CD14-positive monocyte (primary cell): ENCODE results near the gene FAM222B. TPM values are rescaled to one million over a fixed set of nuclear protein-coding genes. Genes with fewer than 3 reads are reported as not detected.

Experiments used
- DNase-seq, 3 donors: peaks; one replicate each; pipeline ENCODE4 v3.0.0-alpha.2; 2011 to 2022
- H2AFZ ChIP-seq: 2 replicates; pipeline ENCODE4 v1.6.0; 2012; ENCODE audit warnings: mild to moderate bottlenecking, low read depth, low read length, inconsistent platforms; ENCODE audit not compliant: insufficient read depth, poor library complexity, severe bottlenecking
- H3K27ac ChIP-seq, 2 donors: 1 replicate in 1 of 2; 2 replicates in 1 of 2; pipeline ENCODE4 v1.5.1; 2012 to 2013; ENCODE audit warnings: low read length in 2 of 2, control low read depth in 1 of 2, inconsistent platforms in 1 of 2, low read depth in 1 of 2, mild to moderate bottlenecking in 1 of 2
- H3K27me3 ChIP-seq, 2 donors: one replicate each; pipeline versions ENCODE4 v1.6.0 to v1.6.1; 2011 to 2013; ENCODE audit warnings: low read length in 2 of 2; ENCODE audit not compliant: control insufficient read depth in 2 of 2, insufficient read depth in 2 of 2
- H3K36me3 ChIP-seq, 2 donors: replicated peaks in 1 of 2; 1 replicate in 1 of 2; 2 replicates in 1 of 2; pipeline versions ENCODE4 v1.5.1 to v1.6.1; 2012 to 2013; ENCODE audit warnings: low read length in 2 of 2, control low read depth in 1 of 2, inconsistent platforms in 1 of 2, mild to moderate bottlenecking in 1 of 2; ENCODE audit not compliant: insufficient read depth in 2 of 2, control insufficient read depth in 1 of 2
- H3K4me1 ChIP-seq, 2 donors: 1 replicate in 1 of 2; 2 replicates in 1 of 2; pipeline versions ENCODE4 v1.5.1 to v1.6.1; 2012 to 2013; ENCODE audit warnings: low read length in 2 of 2, control low read depth in 1 of 2, inconsistent platforms in 1 of 2, mild to moderate bottlenecking in 1 of 2, moderate library complexity in 1 of 2; ENCODE audit not compliant: insufficient read depth in 2 of 2, control insufficient read depth in 1 of 2
- H3K4me2 ChIP-seq: replicated peaks from 2 replicates; pipeline ENCODE3; 2012; ENCODE audit warnings: low read length, moderate library complexity, mild to moderate bottlenecking; ENCODE audit not compliant: poor library complexity, severe bottlenecking; ENCODE audit errors: extremely low read depth
- H3K4me3 ChIP-seq, 3 experiments: fragments of 200-600 bp in 1 of 3; sonication (generic) in 1 of 3; replicated peaks in 1 of 3; 1 replicate in 2 of 3; 2 replicates in 1 of 3; pipeline ENCODE4 v1.5.1; 2011 to 2013; ENCODE audit warnings: low read length in 3 of 3, mild to moderate bottlenecking in 3 of 3, control low read depth in 2 of 3, low read depth in 2 of 3, inconsistent platforms in 1 of 3, moderate library complexity in 1 of 3
- H3K79me2 ChIP-seq: 2 replicates; pipeline ENCODE4 v1.6.0; 2012; ENCODE audit warnings: mild to moderate bottlenecking, control low read depth, inconsistent platforms, low read length, moderate library complexity; ENCODE audit not compliant: insufficient read depth
- H3K9ac ChIP-seq: 2 replicates; pipeline ENCODE4 v1.6.0; 2017; ENCODE audit warnings: low read length, mild to moderate bottlenecking; ENCODE audit not compliant: insufficient read depth, poor library complexity, severe bottlenecking
- H3K9me3 ChIP-seq, 2 donors: replicated peaks in 1 of 2; 1 replicate in 1 of 2; 2 replicates in 1 of 2; pipeline versions ENCODE4 v1.5.1 to v1.6.1; 2012 to 2013; ENCODE audit warnings: low read length in 2 of 2, control low read depth in 1 of 2; ENCODE audit not compliant: control insufficient read depth in 1 of 2, insufficient read depth in 1 of 2
- H4K20me1 ChIP-seq: 2 replicates; pipeline ENCODE4 v1.6.0; 2012; ENCODE audit warnings: mild to moderate bottlenecking, low read length, control low read depth, moderate library complexity; ENCODE audit not compliant: insufficient read depth
- H3K27ac Mint-ChIP-seq, 7 donors: one replicate each; pipeline ENCODE4 v1.8.0; 2020; ENCODE audit warnings: mild to moderate bottlenecking in 7 of 7, mixed read lengths in 7 of 7, moderate library complexity in 6 of 7, inconsistent platforms in 2 of 7
- H3K27me3 Mint-ChIP-seq, 3 donors: one replicate each; pipeline ENCODE4 v1.8.0; 2021 to 2022; ENCODE audit warnings: low read depth in 3 of 3, mild to moderate bottlenecking in 3 of 3, mixed read lengths in 3 of 3, moderate library complexity in 3 of 3, inconsistent platforms in 1 of 3
- H3K36me3 Mint-ChIP-seq, 2 donors: one replicate each; pipeline ENCODE4 v1.8.0; 2020; ENCODE audit warnings: mixed read lengths in 2 of 2, inconsistent platforms in 1 of 2, mild to moderate bottlenecking in 1 of 2
- H3K4me1 Mint-ChIP-seq: one replicate; pipeline ENCODE4 v1.8.0; 2020; ENCODE audit warnings: mild to moderate bottlenecking, mixed read lengths
- H3K4me3 Mint-ChIP-seq, 2 donors: one replicate each; pipeline ENCODE4 v1.8.0; 2020; ENCODE audit warnings: mild to moderate bottlenecking in 2 of 2, mixed read lengths in 2 of 2, moderate library complexity in 1 of 2
- H3K9me3 Mint-ChIP-seq, 7 donors: one replicate each; pipeline ENCODE4 v1.8.0; 2020 to 2022; ENCODE audit warnings: mixed read lengths in 7 of 7, mild to moderate bottlenecking in 6 of 7, moderate library complexity in 6 of 7, inconsistent platforms in 2 of 7
- CTCF ChIP-seq: fragments of 200-600 bp; IDR thresholded peaks from one replicate; pipeline ENCODE4 v1.8.0; 2022; ENCODE audit warnings: antibody characterized with exemption, mild to moderate bottlenecking
- WGBS: methylation state at CpG from one replicate; pipeline ENCODE4 v1.1.5; 2013; ENCODE audit warnings: missing lambda C conversion rate; ENCODE audit not compliant: insufficient coverage; 5-methylcytosine and 5-hydroxymethylcytosine counted together
- intact Hi-C, 2 donors: fragments of 100-400 bp; cut with micrococcal nuclease; formaldehyde crosslinking; loops; one replicate each; pipeline versions ENCODE4 v1.15.0 to v1.15.1; 2023
- polyA plus RNA-seq, 3 donors: library from polyadenylated mRNA; depleted of rRNA in 1 of 3; unstranded in 2 of 3; stranded (reverse) in 1 of 3; fragments of 300-500 nt in 2 of 3; fragments of >200 nt in 1 of 3; fragmentation: Illumina TruSeq in 2 of 3; gene quantifications; 1 replicate in 2 of 3; 2 replicates in 1 of 3; pipeline ENCODE4 v1.2.3, GENCODE V29; 2012 to 2021

Gene FAM222B
- polyA plus RNA-seq, 3 donors = 1.5 to 8.6 (median 1.9) TPM

- no peak for TF ChIP-seq CTCF
- Mint-ChIP-seq H3K4me3 (no peak overlapping the region), H3K27ac (peak overlapping the region in 2 of 7 donors; percentile 11 to 24), H3K36me3 (peaks cover 68% of the 10 kb centered on the region in 2 donors), H3K27me3 (no peaks in the 10 kb centered on the region), H3K9me3 (peaks cover 0 to 2% (median 0%) of the 10 kb centered on the region in 7 donors), H3K4me1 (peaks cover 2% of the 10 kb centered on the region)
- Histone ChIP-seq H3K36me3 (peaks cover 64 to 73% of the 10 kb centered on the region in 2 donors), H3K27ac (no peak overlapping the region), H3K4me2 (no peak overlapping the region), H2AFZ (no peak overlapping the region), H3K9ac (no peak overlapping the region), H3K4me1 (no peaks in the 10 kb centered on the region), H4K20me1 (peaks cover 62% of the 10 kb centered on the region), H3K27me3 (no peaks in the 10 kb centered on the region), H3K4me3 (no peak overlapping the region), H3K79me2 (peaks cover 4% of the 10 kb centered on the region), H3K9me3 (no peaks in the 10 kb centered on the region)
- 82% methylated on average over 9 of the region's 9 CpGs for WGBS
- intact Hi-C loops = no loop called here
- no peak for DNase-seq
Observed at GRCh38 chr17:28879886-28880571, 37.4 kb upstream of the FAM222B start.

GRCh38 chr17:28878981-28879380 is 36.4 kb upstream of the FAM222B start:
- Histone ChIP-seq H3K79me2 (no peaks in the 10 kb centered on the region), H3K27ac (no peak overlapping the region), H3K36me3 (peaks cover 54 to 62% of the 10 kb centered on the region in 2 donors), H3K4me2 (no peak overlapping the region), H3K9me3 (no peaks in the 10 kb centered on the region), H3K9ac (no peak overlapping the region), H3K27me3 (no peaks in the 10 kb centered on the region), H3K4me3 (no peak overlapping the region), H3K4me1 (no peaks in the 10 kb centered on the region), H2AFZ (no peak overlapping the region), H4K20me1 (peaks cover 51% of the 10 kb centered on the region)
- TF ChIP-seq CTCF = no peak
- intact Hi-C loops = no loop called here
- Mint-ChIP-seq H3K27ac (peak overlapping the region in 2 of 7 donors; percentile 14 to 68), H3K4me3 (no peak overlapping the region), H3K27me3 (no peaks in the 10 kb centered on the region), H3K36me3 (peaks cover 57% of the 10 kb centered on the region in 2 donors), H3K9me3 (peaks cover 0 to 2% (median 0%) of the 10 kb centered on the region in 7 donors), H3K4me1 (no peaks in the 10 kb centered on the region)
- WGBS = 100% methylated on average over 2 of the region's 4 CpGs
- no peak for DNase-seq
